HG02571 (cell line): ENCODE measurements around the gene SSR2.
"Not testable (repeated sequence)": the region's sequence is repeated elsewhere in the genome, so short reads cannot be mapped to it uniquely, and the experiment has no call there.

ENCODE experiments used
- ATAC-seq: cut with Tn5 transposase; IDR thresholded peaks from one replicate; pipeline ENCODE4 v1.9.1; 2021; ENCODE audit warnings: mild to moderate bottlenecking, moderate library complexity; ENCODE audit not compliant: unreplicated experiment

Gene SSR2

GRCh38 chr1:155996166-155996565, 24.6 kb downstream of the SSR2 start:
- no peak for ATAC-seq

DNA sequence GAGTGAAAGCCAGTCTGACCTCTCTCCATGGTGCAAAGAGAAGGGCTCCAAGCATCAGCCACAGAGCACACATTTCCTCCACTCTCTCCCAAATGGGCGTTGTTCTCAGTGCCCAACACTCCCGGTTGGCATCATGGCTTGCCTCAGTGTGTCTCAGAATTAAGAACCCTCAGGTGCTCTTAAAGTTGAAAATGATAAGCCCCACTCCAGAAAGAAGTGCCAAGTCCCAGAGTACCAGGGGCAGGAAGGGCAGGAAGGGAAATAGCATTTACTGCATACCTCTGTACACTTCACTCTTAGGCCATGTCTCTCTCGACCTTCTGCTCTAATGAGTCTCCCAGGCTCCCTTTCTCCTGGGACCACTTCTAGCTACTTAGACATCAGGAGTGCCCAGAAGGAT, 27.2 kb downstream of the SSR2 start:
- ATAC-seq = no peak

GRCh38 chr1:155990005-155990739, 30.6 kb downstream of the SSR2 start:
- no peak for ATAC-seq

DNA sequence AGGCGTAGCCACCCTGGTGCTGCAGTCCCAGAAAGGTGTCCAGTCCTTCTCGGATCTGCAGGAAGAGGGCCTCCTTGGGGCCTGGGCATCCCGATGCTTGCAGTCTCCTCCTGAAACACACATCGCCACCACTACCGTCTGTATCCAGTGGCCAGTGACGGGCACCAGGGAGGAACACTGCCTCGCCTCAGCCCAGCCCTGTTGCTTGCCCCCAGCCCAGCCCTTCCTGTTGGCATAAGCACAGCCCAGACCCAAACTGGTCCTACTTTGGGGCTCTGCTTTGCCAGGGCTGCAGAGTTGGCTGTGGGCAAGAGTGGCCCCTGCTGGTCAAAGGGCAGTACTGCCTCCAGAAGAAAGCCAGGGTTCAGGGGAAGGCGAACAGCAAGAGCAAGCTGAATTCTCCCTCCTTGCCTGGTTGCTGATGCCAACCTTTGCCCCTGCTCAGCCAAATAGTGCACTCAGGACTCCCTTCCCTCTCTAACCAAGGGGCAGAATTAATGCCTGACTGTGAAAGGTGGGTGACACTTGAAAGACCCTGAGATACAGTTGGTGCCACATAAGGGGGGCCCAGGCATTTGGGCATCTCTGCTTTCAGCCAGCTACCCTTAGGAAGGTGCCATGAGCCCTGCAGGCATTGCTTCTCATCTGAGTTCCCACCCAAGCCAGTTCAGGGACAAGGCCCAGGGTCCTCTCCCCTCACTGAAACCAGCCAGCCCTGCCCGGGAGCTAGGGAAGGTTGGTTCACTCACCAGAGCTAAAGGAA, 31.3 kb downstream of the SSR2 start:
- peak; percentile 76 for ATAC-seq

- ATAC-seq = not testable (repeated sequence)
Measured at GRCh38 chr1:155984903-155985645, 35.7 kb downstream of the SSR2 start.

GRCh38 chr1:155984341-155984740, 36.4 kb downstream of the SSR2 start:
- no peak for ATAC-seq

DNA sequence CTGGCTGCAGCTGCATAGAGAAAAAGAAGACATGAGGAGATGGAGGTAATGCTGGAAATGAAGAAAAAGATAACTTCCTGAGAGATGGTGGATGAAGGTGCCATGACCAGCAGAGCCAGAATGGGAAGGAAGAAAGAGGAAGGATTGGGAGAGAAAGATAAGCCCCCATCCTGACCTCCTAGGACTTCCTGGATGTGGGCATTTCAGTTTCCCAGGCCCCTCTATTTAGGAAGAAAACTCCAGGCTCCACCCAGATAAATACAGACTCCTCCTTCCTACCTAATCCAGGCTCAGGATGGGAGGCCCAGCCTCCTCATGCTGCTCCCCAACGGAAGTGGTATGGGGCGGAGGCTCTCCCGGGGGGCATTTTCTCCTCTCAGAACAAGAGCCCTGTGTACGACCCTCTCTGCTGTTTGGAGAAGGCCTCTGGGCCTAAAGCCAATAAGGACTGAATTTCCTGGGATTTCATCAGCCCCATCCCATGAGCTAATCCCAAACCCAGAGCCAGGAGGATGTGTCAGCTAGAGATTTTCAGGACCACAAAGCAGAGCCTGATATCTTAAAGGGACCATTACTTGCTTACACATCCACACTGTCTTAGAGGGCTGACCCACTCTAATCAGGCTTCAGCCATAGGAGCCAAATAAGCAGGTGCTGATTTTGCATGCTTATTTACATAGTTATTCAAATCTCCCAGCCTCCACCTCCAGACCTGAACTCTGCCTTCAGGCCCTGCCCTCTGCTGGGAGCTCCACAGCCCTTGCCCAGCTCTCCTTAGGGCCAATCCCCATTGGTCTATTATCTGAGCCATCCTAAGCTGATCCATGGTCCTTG, 37.3 kb downstream of the SSR2 start:
- ATAC-seq = no peak

DNA sequence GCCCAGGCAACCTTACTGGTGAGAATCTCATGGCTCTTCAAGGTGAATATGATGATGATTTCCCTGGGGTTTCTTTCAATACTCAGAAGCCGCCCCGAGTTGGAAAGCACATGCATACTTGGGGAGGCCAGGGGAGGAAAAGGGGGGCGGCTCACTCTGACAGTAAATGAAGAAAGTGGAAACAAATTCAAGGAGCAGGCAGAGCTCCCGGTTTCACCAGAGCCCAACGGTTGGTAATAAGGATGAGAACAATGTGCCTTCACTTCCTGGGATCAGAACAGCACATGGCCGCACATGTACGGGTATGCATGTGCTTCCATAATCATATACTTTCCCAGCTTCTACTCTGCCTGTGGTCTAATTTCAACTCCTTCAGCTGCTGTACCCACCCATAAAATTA, 38.6 kb downstream of the SSR2 start:
- ATAC-seq = no peak

DNA sequence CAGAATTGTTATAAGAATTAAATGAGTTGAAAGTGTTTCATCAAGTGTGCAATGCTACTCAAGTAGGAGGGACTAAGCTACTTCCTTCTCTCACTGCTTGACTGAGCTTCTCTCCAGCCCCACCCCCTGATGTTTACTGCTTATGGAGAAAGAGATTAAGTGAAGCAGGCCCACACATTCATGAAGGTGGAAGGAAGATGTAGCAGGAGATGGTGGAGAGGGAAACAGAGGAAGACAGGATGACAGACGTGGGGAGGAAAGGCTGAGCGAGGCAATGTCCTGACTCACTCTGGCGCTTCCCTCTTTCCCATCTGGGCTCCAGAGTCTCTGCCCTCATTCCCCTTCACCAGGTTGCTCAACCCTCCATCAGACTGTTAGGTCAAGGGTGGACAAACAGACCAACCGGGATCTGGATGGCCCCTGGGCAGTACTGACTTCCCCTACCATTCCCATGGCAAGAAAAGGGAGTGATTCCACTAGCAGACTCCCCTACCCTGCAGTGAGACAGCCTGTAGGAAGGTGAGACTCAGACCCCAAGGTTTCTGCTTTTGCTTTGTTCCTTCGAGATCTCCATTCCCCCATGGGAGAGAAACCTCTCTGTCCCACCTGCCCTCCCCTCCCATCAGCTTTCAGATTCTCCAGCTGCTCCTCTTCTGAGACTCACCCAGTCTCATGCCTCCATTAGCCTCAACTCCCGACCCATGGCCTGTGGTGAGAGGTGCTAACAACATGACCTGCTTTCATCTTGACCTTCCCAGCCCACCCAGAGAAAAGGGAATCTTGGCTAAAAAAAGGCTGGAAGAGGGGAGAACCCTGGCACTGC, 39.3 kb downstream of the SSR2 start:
- no peak for ATAC-seq

- ATAC-seq = no peak
Measured at GRCh38 chr1:155979597-155980343, 41.0 kb downstream of the SSR2 start.

- no peak for ATAC-seq
Measured at GRCh38 chr1:155978973-155979429, 41.8 kb downstream of the SSR2 start.

- no peak for ATAC-seq
Measured at GRCh38 chr1:155978325-155978972, 42.3 kb downstream of the SSR2 start, which contains the start of gene ARHGEF2. ARHGEF2 (minus strand) TSS chr1:155978547; CDS start chr1:155978427, 120 bp downstream.

DNA sequence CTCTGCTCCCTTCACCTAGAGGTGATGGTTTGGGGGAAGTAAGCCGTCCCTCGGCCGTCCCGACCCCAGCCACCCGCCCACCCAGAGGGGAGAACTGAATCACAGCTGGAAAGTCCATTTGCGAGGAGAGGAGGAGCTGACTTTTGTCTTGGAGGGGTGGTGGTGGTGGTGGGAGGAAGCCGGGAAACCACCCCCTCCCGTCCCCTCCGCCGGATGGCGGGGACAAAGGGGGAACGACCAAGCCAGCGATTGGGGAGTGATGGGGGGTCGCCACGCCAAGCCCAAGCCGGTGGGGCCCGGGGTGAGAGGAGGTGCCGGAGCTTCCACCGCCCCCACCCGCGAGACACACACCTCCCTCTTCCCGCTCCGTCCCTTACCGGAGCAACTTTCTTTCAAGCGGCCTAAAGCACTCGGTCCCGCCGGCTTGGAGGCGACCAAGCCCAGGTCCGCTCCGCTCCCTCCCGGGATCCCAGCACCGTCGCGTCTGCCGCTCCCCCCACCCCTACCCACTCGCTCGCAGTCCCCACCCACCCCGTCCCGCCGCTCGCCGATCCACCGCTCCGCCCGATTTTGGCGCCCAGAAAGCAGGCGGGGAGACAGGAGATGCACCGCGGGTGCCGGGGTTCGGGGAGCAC, 42.9 kb downstream of the SSR2 start:
- no peak for ATAC-seq

GRCh38 chr1:155976913-155977689, 43.6 kb downstream of the SSR2 start:
- ATAC-seq = no peak

DNA sequence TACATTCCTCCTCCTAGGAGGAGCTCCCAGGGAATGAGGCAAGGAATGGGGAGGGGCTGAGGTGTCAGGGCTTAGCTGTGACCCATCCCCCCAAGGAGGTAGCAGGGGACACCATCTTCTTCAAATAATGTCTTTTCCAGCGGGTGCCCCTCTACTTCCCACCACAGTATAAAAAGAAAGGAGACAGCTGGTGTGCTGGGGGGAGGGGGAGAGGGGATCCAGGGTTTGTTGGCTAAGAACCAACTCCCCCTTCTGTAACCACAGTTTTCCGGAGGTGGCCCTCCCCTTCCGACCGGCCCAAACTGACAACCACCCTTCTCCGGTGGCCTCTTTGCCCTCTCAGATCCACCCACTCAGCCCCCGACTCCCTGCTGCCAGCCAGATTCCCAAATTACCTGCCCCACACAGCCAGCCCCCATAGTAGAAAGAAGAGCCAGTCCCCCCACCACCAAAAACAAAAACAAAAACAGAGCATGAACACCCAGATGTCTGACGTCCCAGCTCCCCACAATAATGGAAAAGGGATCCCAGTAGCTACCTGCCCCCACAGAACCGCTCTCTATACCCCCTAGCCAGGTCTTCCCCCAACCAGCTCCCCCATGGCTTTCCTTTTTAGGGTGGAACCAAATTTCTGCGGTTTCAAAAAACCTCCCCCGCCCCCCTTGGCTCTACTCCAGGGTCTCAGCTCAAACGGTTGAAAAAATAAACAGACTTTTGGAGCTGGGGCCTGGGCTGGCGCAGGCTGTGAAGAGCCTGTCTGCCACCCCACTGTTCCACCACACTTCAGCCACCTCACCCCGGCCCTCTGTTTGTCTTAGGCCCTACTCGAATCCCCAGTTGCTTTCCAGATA, 44.5 kb downstream of the SSR2 start:
- ATAC-seq = no peak

- no peak for ATAC-seq
Measured at GRCh38 chr1:155975375-155976061, 45.2 kb downstream of the SSR2 start.
